ENCODE measurements around the gene WFIKKN2. TPM values are rescaled to one million over a fixed set of nuclear protein-coding genes. Genes with fewer than 3 reads are reported as not detected.

The WFIKKN2 gene
- polyA plus RNA-seq, 2 of the 4 experiments (the other 2 are of a cell fraction) = not detected

DNA sequence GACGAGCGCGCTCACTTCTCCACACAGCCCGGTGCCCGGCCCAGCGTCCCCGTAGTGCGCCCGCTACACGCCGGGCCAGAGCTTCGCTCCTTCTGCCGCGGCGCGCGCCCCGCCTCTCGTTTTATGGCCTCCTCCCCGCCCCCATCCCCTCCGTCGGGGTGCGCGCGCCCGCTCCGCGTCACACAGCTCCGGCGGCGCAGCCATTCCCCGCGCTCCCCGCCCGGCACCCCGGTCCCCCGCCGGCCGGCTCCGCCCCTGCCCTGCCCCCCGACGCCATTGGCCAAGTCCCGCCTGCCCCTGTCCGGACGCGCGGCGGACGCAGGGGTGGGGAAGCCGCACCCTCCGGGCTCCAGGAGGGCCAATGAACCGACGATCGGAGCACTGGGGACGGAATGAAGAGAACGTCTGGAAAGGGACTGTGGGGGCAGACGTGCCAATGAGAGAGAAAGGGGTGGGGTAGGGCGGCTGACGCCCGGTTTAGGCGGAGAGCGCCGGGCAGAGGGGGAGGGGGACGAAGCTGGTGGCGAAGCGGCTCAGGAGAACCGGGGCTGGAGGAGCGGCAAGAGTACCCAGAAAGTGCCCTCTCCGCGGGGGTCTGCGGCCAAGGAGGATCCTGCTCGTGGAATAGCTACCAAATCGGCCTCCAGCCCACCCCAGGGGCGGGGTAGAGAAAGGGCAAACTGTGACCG is 31.0 kb downstream of the WFIKKN2 start, which contains the start of gene TOB1 (continued):
- TF ChIP-seq PHF8 (IDR thresholded peaks at IDR 0.05; ENCODE audit: borderline replicate concordance, low read depth) = no peak
- peak; percentile 29; the same call in 2 of the 3 replicates for TF ChIP-seq SMC3 (IDR thresholded peaks at IDR 0.05)
- TF ChIP-seq, protein P1, sequence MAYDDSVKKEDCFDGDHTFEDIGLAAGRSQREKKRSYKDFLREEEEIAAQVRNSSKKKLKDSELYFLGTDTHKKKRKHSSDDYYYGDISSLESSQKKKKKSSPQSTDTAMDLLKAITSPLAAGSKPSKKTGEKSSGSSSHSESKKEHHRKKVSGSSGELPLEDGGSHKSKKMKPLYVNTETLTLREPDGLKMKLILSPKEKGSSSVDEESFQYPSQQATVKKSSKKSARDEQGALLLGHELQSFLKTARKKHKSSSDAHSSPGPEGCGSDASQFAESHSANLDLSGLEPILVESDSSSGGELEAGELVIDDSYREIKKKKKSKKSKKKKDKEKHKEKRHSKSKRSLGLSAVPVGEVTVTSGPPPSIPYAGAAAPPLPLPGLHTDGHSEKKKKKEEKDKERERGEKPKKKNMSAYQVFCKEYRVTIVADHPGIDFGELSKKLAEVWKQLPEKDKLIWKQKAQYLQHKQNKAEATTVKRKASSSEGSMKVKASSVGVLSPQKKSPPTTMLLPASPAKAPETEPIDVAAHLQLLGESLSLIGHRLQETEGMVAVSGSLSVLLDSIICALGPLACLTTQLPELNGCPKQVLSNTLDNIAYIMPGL (CRISPR knock-in tag; IDR thresholded peaks at IDR 0.05; ENCODE audit: borderline replicate concordance) = 0 out of 2 replicates have a peak, but pooled peaks have one; percentile 19
- no peak for TF ChIP-seq CHD4 (IDR thresholded peaks at IDR 0.05; ENCODE audit: borderline replicate concordance)
- TF ChIP-seq TFCP2L1 (CRISPR knock-in tag; IDR thresholded peaks at IDR 0.05) = peak; percentile 99
- no peak for TF ChIP-seq FOXS1 (CRISPR knock-in tag; IDR thresholded peaks at IDR 0.05)
- no peak for TF ChIP-seq RFX5 (IDR thresholded peaks at IDR 0.05)
- no peak for TF ChIP-seq NFE2L2 (conservative IDR thresholded peaks at IDR 0.05; ENCODE audit: low read length)
- TF ChIP-seq TP53 (CRISPR knock-in tag; IDR thresholded peaks at IDR 0.05) = 0 out of 2 replicates have a peak, but pooled peaks have one; percentile 46
- TF ChIP-seq JUNB (IDR thresholded peaks at IDR 0.05) = no peak
- TF ChIP-seq CEBPB (IDR thresholded peaks at IDR 0.05) = no peak
- 0 out of 2 replicates have a peak, but pooled peaks have one; percentile 72 for TF ChIP-seq POLR2AphosphoS2 (conservative IDR thresholded peaks at IDR 0.05; ENCODE audit: low read length)
- TF ChIP-seq HOXB5 (CRISPR knock-in tag; IDR thresholded peaks at IDR 0.05) = peak; percentile 81

DNA sequence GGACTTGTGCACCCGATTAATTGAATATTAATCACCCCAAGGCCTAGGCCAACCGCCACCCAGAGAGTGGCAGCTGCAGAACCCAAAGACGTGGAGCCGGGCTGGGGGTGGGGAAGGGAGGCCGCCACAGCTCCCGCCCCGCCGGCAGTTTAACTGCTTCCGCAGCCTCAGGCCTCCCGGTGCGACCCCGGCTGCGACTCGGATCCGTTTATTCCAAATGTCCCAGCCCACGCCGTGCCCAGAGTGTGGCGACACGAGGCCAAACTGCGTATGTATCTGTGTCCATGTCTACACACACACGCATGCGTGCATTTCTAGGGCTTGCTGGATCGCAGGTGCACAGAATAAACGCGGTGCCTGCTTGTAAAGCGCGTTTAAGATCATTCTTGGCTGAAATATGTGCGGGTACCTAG is 31.6 kb downstream of the WFIKKN2 start:
- peak overlapping the region; percentile 80 for H3K4me2 ChIP-seq
- DNase-seq (ENCODE audit: low read depth in 1 of 2, low spot score in 1 of 2) (no peak), ATAC-seq (peak; percentile 55 to 61), FAIRE-seq (no peak)
- CTCF ChIA-PET = interaction anchor here (0.6 to 31.4 kb wide), 12 partner anchors 12 to 286 kb away, joined by 3 to 1502 read pairs (median 4); no protein-coding TSS in a partner anchor
- no peaks in the 10 kb centered on the region for H3K9me3 ChIP-seq
- WGBS (ENCODE audit: missing lambda C conversion rate) = 3% methylated on average over 22 of the region's 28 CpGs
- peak overlapping the region; percentile 94 to 98 for H3K27ac ChIP-seq
- POLR2A ChIA-PET = interaction anchor here (0.5 to 9.4 kb wide), 40 partner anchors 9 to 689 kb away, joined by 3 to 648 read pairs (median 8); partner anchors contain the start of genes ANKRD40, LUC7L3, NME1 and NME2
- H3K4me1 ChIP-seq = peaks cover 28% of the 10 kb centered on the region
- H3K4me3 ChIP-seq = peak overlapping the region; percentile 92
- no peak for TF ChIP-seq RCOR1 (IDR thresholded peaks at IDR 0.05; ENCODE audit: low read depth, low read length)
- TF ChIP-seq, protein P2, sequence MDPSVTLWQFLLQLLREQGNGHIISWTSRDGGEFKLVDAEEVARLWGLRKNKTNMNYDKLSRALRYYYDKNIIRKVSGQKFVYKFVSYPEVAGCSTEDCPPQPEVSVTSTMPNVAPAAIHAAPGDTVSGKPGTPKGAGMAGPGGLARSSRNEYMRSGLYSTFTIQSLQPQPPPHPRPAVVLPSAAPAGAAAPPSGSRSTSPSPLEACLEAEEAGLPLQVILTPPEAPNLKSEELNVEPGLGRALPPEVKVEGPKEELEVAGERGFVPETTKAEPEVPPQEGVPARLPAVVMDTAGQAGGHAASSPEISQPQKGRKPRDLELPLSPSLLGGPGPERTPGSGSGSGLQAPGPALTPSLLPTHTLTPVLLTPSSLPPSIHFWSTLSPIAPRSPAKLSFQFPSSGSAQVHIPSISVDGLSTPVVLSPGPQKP (IDR thresholded peaks at IDR 0.05; ENCODE audit: low read depth, low read length) = no peak
- no peak for TF ChIP-seq JUNB (IDR thresholded peaks at IDR 0.05)
- TF ChIP-seq, protein P3, sequence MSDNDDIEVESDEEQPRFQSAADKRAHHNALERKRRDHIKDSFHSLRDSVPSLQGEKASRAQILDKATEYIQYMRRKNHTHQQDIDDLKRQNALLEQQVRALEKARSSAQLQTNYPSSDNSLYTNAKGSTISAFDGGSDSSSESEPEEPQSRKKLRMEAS (IDR thresholded peaks at IDR 0.05) = peak; percentile 66
- no peak for TF ChIP-seq HDAC2 (IDR thresholded peaks at IDR 0.05)
- TF ChIP-seq HOXB5 (CRISPR knock-in tag; IDR thresholded peaks at IDR 0.05) = no peak
- TF ChIP-seq POLR2AphosphoS2 (conservative IDR thresholded peaks at IDR 0.05; ENCODE audit: low read length) = no peak
- no peak for TF ChIP-seq EHMT2 (IDR thresholded peaks at IDR 0.05; ENCODE audit: low read depth)
- TF ChIP-seq, protein P4, sequence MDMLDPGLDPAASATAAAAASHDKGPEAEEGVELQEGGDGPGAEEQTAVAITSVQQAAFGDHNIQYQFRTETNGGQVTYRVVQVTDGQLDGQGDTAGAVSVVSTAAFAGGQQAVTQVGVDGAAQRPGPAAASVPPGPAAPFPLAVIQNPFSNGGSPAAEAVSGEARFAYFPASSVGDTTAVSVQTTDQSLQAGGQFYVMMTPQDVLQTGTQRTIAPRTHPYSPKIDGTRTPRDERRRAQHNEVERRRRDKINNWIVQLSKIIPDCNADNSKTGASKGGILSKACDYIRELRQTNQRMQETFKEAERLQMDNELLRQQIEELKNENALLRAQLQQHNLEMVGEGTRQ (IDR thresholded peaks at IDR 0.05) = peak; percentile 32; the same call in 1 of the 2 replicates
- TF ChIP-seq, protein P5, sequence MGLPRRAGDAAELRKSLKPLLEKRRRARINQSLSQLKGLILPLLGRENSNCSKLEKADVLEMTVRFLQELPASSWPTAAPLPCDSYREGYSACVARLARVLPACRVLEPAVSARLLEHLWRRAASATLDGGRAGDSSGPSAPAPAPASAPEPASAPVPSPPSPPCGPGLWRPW (IDR thresholded peaks at IDR 0.05) = no peak
- TF ChIP-seq RARB (CRISPR knock-in tag; IDR thresholded peaks at IDR 0.05) = no peak
- TF ChIP-seq, protein P1 (CRISPR knock-in tag; IDR thresholded peaks at IDR 0.05; ENCODE audit: borderline replicate concordance) = peak; percentile 80; the same call in 1 of the 2 replicates
- TF ChIP-seq MYC (IDR thresholded peaks at IDR 0.05; ENCODE audit: borderline replicate concordance, low read length) = peak; percentile 40
- TF ChIP-seq EP300 (IDR thresholded peaks at IDR 0.05) = no peak
- 0 out of 2 replicates have a peak, but pooled peaks have one; percentile 52 for TF ChIP-seq HOXA7 (CRISPR knock-in tag; IDR thresholded peaks at IDR 0.05)
- peak; percentile 61 for TF ChIP-seq POLR2A (IDR thresholded peaks at IDR 0.05; ENCODE audit: low read length)
- peak; percentile 94; the same call in 1 of the 2 replicates for TF ChIP-seq TP53 (CRISPR knock-in tag; IDR thresholded peaks at IDR 0.05)
- no peak for TF ChIP-seq MAZ (IDR thresholded peaks at IDR 0.05; ENCODE audit: borderline replicate concordance, low read depth, low read length)
- TF ChIP-seq, protein P6, sequence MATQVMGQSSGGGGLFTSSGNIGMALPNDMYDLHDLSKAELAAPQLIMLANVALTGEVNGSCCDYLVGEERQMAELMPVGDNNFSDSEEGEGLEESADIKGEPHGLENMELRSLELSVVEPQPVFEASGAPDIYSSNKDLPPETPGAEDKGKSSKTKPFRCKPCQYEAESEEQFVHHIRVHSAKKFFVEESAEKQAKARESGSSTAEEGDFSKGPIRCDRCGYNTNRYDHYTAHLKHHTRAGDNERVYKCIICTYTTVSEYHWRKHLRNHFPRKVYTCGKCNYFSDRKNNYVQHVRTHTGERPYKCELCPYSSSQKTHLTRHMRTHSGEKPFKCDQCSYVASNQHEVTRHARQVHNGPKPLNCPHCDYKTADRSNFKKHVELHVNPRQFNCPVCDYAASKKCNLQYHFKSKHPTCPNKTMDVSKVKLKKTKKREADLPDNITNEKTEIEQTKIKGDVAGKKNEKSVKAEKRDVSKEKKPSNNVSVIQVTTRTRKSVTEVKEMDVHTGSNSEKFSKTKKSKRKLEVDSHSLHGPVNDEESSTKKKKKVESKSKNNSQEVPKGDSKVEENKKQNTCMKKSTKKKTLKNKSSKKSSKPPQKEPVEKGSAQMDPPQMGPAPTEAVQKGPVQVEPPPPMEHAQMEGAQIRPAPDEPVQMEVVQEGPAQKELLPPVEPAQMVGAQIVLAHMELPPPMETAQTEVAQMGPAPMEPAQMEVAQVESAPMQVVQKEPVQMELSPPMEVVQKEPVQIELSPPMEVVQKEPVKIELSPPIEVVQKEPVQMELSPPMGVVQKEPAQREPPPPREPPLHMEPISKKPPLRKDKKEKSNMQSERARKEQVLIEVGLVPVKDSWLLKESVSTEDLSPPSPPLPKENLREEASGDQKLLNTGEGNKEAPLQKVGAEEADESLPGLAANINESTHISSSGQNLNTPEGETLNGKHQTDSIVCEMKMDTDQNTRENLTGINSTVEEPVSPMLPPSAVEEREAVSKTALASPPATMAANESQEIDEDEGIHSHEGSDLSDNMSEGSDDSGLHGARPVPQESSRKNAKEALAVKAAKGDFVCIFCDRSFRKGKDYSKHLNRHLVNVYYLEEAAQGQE (IDR thresholded peaks at IDR 0.05) = no peak; the same call in 1 of the 2 replicates

Data from A549 (cell line).